ENCODE data around the gene SLIT3.
"Not testable (repeated sequence)": the region's sequence is repeated elsewhere in the genome, so short reads cannot be mapped to it uniquely, and the experiment has no call there.

The SLIT3 gene

DNA sequence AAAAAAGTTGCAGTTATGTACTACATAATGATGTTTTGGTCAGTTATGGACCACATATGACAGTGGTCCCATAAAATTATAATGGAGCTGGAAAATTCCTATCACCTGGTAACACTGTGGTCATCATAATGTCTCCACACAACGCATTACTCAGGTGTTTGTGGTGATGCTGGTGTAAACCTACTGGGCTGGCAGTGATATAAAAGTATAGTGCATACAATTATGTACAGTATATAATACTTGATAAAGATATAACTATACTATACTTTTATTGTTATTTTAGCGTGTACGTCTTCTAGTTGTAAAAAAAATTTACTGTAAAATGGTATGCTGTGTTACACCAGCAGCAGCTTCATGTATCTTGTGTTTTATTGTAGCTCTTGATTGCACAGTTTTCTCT is 655.7 kb downstream of the SLIT3 start:
- DNase-seq (ENCODE audit: low read depth), result no peak
- TF ChIP-seq, protein P1, sequence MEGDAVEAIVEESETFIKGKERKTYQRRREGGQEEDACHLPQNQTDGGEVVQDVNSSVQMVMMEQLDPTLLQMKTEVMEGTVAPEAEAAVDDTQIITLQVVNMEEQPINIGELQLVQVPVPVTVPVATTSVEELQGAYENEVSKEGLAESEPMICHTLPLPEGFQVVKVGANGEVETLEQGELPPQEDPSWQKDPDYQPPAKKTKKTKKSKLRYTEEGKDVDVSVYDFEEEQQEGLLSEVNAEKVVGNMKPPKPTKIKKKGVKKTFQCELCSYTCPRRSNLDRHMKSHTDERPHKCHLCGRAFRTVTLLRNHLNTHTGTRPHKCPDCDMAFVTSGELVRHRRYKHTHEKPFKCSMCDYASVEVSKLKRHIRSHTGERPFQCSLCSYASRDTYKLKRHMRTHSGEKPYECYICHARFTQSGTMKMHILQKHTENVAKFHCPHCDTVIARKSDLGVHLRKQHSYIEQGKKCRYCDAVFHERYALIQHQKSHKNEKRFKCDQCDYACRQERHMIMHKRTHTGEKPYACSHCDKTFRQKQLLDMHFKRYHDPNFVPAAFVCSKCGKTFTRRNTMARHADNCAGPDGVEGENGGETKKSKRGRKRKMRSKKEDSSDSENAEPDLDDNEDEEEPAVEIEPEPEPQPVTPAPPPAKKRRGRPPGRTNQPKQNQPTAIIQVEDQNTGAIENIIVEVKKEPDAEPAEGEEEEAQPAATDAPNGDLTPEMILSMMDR (conservative IDR thresholded peaks at IDR 0.05; ENCODE audit: low read length), result no peak
- H3K4me3 ChIP-seq (ENCODE audit: low read length), result no peak overlapping the region

DNA sequence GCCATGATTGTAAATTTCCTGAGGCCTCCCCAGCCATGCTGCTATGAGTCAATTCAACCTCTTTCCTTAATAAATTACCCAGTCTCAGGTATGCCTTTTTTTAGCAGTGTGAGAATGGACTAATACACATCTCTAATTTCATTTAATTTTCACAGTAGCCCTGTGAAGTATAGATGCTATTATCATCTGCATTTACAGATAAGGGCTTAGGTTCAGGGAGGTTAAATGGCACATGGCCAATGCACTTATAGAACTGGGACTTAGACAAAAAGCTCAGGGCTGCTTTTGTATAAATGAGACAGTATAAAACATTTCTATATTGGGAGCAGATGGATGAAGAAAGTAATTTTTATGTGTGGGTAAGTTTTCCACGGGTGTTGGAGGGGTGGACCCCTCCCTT is 658.9 kb downstream of the SLIT3 start:
- no peak for DNase-seq (ENCODE audit: low read depth)
- TF ChIP-seq, protein P1 (conservative IDR thresholded peaks at IDR 0.05; ENCODE audit: low read length), result no peak
- H3K4me3 ChIP-seq (ENCODE audit: low read length), result no peak overlapping the region

DNA sequence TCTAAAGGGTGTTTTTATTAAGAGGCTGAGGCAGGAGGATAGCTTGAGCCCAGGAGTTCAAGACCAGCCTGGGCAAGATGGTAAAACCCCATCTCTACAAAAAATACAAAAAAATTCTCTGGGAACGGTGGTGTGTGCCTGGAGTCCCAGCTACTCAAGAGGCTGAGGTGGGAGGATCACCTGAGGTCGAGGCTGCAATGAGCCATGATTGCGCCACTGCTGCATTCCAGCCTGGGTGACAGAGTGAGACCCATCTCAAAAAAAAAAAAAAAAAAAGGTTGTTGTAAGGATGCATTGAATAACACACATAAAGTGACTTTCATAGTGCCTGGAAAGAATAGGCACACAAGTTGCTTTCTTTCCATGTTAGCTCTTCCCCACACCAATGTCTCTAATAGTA is 662.1 kb downstream of the SLIT3 start:
- H3K4me3 ChIP-seq (ENCODE audit: low read length); DNase-seq (ENCODE audit: low read depth): not testable (repeated sequence)

DNA sequence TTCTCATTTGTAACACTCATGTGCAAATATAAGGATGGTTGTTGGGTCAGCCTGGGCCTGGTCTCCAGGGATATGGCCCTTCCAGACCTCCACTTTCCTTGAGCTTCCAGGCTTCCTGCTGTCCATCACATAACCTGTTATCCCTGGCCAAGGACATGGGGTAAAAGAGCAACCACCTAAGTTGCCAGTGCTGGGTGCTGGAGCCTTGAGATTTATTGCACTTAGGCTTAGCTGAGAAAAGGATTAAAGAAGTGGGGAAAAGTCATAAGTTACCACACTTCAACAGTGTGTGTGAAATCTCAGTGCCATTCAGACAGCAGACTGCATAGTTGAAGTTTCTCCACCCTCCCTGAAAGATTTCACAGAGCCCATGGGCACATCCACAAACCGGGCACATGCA is 663.1 kb downstream of the SLIT3 start:
- no peak overlapping the region for H3K4me3 ChIP-seq (ENCODE audit: low read length)
- TF ChIP-seq, protein P1 (conservative IDR thresholded peaks at IDR 0.05; ENCODE audit: low read length), result no peak
- no peak for DNase-seq (ENCODE audit: low read depth)

DNA sequence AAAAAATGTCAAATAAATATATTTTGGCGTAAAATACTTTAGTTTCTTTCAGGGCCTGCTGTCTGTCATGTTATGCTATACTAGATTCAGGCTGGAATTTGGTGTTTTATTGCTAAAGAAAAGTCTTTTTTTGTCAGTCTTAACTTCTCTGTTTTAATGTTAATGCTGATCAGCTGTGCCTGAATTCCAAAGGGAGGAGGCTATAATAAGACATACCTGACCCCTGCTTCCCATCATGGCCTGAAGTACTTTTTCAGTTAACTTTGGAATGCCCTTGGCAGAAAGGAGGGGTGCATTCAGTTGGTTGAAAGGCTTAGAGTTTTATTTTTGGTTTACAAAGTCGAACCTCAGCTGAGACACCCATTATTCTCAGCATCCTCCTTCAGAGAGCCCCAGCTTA is 663.7 kb downstream of the SLIT3 start:
- no peak for DNase-seq (ENCODE audit: low read depth)
- TF ChIP-seq, protein P1 (conservative IDR thresholded peaks at IDR 0.05; ENCODE audit: low read length), result no peak
- H3K4me3 ChIP-seq (ENCODE audit: low read length), result no peak overlapping the region

DNA sequence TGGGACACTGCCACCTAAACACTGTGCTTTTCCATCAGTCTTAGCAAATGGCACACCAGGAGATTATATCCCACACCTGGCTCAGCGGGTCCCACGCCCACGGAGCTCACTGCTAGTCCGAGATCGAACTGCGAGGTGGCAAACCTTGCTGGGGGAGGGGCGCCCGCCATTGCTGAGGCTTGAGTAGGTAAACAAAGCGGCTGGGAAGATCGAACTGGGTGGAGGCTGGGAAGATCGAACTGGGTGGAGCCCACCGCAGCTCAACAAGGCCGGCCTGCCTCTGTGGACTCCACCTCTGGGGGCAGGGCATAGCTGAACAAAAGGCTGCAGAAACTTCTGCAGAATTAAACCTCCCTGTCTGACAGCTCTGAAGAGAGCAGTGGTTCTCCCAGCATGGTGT is 670.0 kb downstream of the SLIT3 start:
- not testable (repeated sequence) for H3K4me3 ChIP-seq (ENCODE audit: low read length)

DNA sequence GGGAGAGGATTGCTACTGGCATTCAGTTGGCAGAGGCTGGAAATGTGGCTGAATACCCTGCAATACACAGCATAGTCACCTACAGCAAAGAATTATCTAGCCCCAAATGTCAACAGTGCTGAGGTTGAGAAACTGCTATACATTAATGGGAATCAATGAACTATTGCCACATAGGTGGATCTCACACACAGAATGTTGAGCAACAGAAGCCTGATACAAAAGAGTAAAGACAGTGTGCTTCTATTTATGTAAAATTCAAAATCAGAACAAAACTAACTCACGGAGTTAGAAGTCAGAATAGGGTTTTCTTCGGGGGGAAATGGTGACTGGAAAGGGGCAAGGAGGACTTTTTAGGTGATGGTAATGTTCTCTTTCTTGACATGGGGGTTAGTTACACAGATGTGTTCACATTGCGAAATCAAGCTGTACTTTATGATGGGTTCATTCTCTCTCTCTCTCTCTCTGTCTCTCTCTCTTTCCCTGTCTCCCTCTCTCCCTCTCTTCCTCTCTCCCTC is 676.0 kb downstream of the SLIT3 start:
- no peak for DNase-seq (ENCODE audit: low read depth)
- TF ChIP-seq, protein P1 (conservative IDR thresholded peaks at IDR 0.05; ENCODE audit: low read length), result no peak
- H3K4me3 ChIP-seq (ENCODE audit: low read length), result no peak overlapping the region

More for the DNA sequence above, 670.0 kb downstream of the SLIT3 start:
- DNase-seq (ENCODE audit: low read depth), result not testable (repeated sequence)

DNA sequence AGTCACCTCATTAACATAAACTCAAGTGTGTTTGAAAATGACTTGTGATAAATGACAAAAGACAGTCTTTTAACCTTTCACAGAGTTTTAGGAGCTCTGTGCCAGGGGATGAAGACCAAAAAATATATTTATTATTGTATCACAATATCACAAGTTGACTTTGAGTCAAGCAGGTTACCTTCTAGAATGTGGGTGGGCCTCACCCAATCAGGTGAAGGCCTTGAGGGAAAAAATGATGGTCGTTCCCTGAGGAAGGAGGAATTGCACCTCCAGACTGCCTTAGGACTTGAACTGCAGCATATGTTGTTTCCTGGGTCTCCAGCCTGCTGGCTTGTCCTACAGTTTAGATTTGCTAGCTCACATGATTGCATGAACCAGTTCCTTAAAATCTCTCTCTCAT is 680.1 kb downstream of the SLIT3 start:
- no peak overlapping the region for H3K4me3 ChIP-seq (ENCODE audit: low read length)
- no peak for DNase-seq (ENCODE audit: low read depth)
- TF ChIP-seq, protein P1 (conservative IDR thresholded peaks at IDR 0.05; ENCODE audit: low read length), result no peak
